H1 (cell line): ENCODE results near the gene PAAF1. TPM values are rescaled to one million over a fixed set of nuclear protein-coding genes. Genes with fewer than 3 reads are reported as not detected.

Experiments
- RBBP5 ChIP-seq: IDR thresholded peaks from 2 replicates; pipeline ENCODE4 v1.7.1; 2012; ENCODE audit warnings: low read depth, mild to moderate bottlenecking, inconsistent platforms, low read length, moderate library complexity, borderline replicate concordance
- RXRA ChIP-seq: IDR thresholded peaks from 2 replicates; pipeline ENCODE4 v1.6.1; 2011; ENCODE audit warnings: low read depth, mild to moderate bottlenecking, low read length, moderate library complexity; ENCODE audit not compliant: insufficient read depth
- SP2 ChIP-seq: IDR thresholded peaks from 2 replicates; pipeline ENCODE4 v1.6.1; 2012; ENCODE audit warnings: mild to moderate bottlenecking, low read length, inconsistent platforms
- SUZ12 ChIP-seq: fragments of 200-600 bp; sonication (generic); IDR thresholded peaks from 2 replicates; pipeline ENCODE4 v1.6.1; 2012; ENCODE audit warnings: mild to moderate bottlenecking, inconsistent platforms, low read length, moderate library complexity, mixed read lengths
- polyA plus RNA-seq, 7 experiments: library from polyadenylated mRNA; depleted of rRNA in 3 of 7; stranded (reverse) in 5 of 7; unstranded in 2 of 7; fragments of >200 nt in 5 of 7; fragments of 200-250 nt in 2 of 7; gene quantifications; 1 replicate in 5 of 7; 2 replicates in 1 of 7; 4 replicates in 1 of 7; pipeline versions ENCODE4 v1.2.1 to v1.2.3, GENCODE V29; 2011 to 2013; ENCODE audit warnings: missing spikeins in 2 of 7, mixed read lengths in 2 of 7
- total RNA-seq: library from RNA; stranded (reverse); fragmentation: NEBNext Ultra II Directional; extraction: Animal tissue kit (Norgen Biotek cat#: 25700); gene quantifications from 2 replicates; pipeline ENCODE4 v1.2.1, GENCODE V29; 2021

PAAF1 gene
- total and polyA plus RNA-seq, 2 of the 8 experiments (the other 6 are each of a cell fraction or from before 2014, with no cell fraction given) = 24.4 to 28.8 TPM

DNA sequence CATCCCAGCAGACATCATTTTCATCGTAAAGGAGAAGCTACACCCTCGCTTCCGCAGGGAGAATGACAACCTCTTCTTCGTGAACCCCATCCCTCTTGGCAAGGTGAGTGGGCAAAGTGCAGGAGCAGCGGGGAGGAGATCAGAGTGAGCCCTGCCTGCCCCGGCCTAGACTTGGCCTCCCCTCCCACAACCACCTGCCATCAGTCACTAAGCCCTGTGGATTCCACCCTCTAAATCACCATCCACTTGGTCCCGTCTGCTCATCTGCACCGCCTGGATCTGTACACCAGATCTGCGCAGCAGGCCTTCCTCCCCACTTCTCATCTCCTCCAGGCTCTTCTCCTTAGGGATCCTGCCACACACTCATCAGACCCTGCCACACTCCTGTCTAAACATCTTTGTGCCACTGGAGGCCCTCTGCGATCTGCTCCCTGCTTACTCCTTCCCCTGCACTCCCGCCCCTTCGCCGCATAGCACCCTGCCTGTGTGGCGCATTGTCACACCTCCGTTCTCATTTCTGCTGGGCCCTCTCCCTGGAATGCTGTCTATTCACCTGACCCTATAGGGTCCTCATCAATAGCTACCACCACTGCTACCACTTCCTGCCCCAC is 91.7 kb downstream of the PAAF1 start (continued):
- no peak for TF ChIP-seq RXRA
- no peak for TF ChIP-seq SUZ12
- TF ChIP-seq SP2 = no peak
- no peak for TF ChIP-seq RBBP5
